ENCODE results near the gene POP5.
"Not testable (repeated sequence)": the region's sequence is repeated elsewhere in the genome, so short reads cannot be mapped to it uniquely, and the experiment has no call there.

The POP5 gene, protein sequence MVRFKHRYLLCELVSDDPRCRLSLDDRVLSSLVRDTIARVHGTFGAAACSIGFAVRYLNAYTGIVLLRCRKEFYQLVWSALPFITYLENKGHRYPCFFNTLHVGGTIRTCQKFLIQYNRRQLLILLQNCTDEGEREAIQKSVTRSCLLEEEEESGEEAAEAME

DNA sequence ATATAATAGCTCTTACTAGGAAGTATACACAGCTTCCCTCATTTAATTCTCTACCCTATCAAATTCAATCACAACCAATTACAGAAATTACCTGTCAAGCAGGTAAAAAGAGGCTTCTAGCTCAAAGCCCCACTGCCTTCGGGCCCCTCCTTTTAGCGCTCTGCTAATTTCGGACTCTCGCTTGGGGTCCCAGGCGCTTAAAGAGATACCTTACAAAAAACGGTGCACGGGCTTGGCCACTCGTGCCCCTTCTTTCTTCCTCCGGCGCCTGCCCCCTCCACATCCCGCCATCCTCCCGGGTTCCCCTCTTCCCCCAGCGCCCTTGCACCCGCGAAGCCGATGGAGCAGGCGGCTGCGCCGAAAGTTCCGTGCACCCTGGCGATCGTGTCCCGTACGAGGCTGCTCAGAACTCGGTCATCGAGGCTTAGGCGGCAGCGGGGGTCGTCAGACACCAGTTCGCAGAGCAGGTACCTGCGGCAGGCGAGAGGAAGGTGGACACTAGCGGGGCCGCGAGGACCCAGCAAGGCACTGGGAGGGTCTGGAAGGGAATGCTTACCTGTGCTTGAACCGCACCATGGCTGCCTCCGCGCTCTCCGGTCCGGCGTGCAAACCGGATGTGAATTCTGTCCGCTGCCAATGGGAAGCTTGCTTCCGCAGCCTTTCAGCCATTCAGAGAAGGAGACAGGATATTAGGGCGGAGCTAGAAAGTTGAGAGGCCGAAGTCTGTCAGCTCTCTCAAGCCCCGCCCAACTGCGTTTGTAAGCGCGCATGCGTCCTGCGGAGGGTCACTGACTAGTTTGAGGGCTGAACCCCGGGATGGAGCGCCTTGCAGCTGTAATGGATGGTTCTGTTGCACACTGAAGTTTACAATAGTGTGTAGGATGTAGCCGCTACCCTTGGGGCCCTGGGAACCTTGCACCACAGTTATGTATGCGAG, at the start of gene POP5:
Gene POP5 (minus strand): TSS at position 616 of the 937 bp plus-strand sequence. CDS start 40 bp downstream, at position 576.
- DNase-seq (ENCODE audit: low read depth in 2 of 2) = peak; percentile 82 to 92

DNA sequence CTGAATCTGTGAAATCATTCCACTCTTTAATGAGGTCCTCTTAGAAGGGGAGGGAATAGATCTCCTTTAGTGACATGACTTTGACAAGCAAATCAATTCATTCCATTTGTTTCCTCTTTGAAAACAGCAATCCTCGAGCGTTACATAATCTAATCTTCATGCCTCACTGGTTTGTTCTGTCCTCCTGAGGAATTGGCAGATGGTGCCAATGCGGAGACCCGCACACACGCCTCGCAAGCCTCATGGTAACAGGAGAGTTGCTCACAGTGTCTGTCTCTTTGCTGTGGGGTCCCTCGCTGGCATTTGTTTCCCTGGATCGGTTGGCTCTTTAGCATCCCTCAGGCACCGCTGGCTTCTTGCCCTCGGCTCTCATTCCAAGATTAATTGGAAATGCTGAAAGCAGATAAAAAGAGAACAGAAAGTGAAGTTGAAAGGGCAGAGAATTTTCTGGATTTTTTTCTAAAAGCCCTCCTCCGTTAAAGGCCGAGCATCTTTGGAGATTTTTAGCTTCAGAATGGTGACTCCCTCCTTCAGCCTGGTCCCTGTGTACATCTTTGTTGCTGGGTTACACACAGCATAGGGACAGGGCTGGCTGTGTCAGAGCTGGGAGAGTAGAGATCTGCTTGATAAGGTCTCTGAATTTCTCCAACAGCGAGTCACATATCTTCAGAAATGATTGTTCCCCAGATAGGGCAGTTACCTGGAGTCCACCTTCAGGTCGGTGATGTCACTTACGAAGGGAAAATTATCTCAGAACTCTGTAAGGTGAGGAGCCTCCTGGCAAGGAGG, 49.1 kb upstream of the POP5 start:
- DNase-seq (ENCODE audit: low read depth in 2 of 2) = no peak

DNA sequence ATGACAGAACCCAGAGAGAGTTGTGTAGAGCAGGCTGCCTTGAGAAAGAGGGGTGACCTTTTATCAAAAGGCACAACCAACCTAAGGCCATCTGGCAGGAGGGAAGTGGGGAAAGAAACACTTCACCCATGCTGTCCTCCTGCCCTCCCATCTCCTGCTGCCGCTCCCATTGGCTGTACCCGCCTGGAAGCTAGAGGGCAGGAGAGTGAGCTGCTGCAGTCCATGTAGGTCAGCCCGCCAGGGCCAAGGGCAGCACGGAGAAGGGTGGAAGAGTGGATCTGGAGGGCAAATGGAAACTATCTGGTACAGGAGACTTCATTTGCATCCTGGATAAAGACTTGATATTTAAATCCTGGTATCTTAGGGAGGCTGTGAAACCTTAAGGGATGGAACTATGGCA, 47.7 kb upstream of the POP5 start:
- no peak for DNase-seq (ENCODE audit: low read depth in 2 of 2)

DNA sequence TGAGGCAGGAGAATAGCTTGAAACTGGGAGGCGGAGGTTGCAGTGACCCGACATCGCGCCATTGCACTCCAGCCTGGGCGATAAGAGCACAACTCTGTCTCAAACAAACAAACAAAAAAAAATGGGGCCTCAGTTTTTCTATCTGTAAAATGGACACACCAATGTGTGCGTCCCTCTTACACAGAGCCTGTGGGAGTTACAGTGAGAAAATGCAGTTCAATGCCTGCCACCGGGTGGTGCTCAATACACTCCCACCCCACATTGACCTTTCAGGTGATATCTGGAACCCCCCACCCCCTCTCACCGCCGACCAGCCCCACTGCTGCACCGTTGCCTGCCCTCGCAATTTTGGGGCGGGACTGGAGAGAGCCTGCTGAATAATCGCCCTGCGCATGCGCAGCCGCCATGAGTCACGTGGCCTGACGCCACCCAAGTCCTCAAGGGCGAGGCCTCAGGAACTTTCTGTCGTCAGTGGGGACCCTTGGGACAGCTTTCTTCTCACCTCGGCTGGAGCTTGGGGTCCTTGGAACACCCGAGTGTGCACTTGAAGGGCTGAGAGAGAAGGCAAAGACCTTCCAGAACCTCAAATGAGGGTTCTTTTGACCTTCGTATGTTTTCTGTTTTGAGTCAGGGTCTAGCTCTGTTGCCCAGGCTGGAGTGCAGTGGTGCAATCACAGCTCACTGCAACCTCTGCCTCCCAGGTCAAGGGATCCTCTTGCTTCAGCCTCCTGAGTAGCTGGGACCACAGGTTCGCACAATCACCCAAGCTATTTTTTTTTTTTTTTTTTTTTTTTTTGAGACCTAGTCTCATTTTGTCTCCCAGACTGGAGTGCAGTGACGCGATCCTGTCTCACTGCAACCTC, 44.6 kb upstream of the POP5 start:
- DNase-seq (ENCODE audit: low read depth in 2 of 2) = no peak

DNA sequence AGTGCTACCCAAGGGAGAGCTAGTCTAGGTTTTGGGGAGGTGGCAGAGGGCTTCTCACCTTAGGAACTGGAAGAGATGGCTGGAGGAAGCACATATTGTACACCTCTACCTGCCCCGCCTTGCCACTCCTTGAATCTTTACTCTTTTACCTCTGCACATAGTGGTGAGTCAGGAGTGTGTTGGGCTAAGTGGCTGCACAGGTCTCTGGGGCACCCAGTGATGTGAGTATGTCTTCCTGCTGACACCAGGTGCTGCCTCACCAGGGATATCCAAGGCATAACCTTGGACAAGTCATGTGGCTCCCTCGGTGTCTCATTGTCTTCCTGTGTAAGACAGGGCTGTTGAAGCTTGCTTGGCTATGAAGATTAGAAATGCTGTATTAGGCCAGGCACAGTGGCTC, 39.4 kb upstream of the POP5 start:
- no peak for DNase-seq (ENCODE audit: low read depth in 2 of 2)

DNA sequence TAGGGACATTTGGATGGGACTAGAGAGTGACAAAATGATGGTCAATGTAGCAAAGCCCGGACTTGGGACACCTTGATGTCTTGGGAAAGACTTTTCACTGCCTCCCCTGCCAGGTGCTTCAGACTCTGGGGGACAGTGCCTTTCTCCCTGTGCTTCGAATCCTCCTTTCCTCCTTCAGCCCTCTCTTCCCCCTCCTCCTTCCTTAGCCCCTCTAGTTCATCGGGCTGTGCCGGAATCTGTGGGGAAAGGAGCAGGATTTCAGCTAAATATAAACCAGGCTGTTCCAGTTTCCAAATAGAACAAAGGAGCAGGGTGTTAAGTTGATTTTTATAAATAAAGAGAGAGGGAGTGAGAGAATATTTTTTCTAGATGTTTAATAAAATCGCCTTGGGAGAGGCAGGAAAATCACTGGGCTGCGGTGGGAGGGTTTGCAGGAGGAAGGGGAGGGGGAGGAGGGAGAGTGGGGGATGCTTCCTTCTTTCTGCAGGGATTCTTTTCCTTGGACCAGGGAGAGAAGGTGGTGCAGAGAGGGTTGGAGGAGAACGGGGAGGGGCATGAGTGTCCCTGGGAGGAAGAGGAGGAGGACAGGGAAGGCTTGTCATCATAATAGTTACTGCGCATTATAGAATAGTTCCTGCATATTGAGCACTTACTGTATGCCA, 37.9 kb upstream of the POP5 start:
- DNase-seq (ENCODE audit: low read depth in 2 of 2) = no peak

DNA sequence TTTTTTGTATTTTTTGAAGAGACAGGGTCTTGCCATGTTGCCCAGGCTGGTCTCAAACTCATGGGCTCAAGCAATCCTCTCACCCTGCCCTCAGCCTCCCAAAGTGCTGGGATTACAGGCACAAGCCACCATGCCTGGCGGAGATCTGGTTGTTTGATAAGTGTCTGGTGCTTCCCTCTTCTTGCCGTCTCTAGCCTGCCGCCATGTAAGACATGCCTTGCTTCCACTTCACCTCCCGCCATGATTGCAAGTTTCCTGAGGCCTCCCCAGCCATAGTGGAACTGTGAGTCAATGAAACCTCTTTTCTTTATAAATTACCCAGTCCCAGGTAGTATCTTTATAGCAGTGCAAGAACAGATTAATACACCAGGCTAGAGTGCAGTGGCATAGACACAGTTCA, 36.6 kb upstream of the POP5 start:
- not testable (repeated sequence) for DNase-seq (ENCODE audit: low read depth in 2 of 2)

DNA sequence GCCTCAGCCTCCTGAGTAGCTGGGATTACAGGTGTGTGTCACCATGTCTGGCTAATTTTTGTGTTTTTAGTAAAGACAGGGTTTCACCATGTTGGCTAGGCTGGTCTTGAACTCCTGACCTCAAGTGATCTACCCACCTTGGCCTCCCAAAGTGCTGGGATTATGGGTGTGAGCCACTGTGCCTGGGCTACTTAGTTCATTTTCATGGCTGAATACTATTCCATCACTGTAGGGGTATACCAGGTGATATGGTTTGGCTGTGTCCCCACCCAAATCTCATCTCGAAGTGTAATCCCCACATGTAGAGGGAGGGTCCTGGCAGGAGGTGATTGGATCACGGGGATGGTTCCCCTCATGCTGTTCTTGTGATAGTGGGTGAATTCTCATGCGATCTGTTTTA, 36.0 kb upstream of the POP5 start:
- DNase-seq (ENCODE audit: low read depth in 2 of 2) = not testable (repeated sequence)

DNA sequence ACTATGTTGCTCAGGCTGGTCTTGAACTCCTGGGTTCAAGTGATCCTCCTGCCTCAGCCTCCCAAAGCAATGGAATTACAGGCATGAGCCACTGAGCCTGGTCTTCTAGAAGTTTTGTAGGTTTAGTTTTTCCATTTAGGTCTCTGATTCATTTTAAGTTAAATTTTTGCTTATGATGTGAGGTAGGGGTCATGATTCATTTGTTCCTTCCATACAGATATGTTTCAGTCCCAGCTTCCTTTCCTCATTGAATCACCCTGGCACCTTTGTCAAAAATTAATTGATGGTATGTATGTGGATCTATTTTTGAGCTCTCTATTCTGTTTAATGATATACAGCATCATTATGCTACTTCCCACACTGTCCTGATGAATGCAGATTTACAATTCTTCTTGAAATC, 33.6 kb upstream of the POP5 start:
- no peak for DNase-seq (ENCODE audit: low read depth in 2 of 2)

DNA sequence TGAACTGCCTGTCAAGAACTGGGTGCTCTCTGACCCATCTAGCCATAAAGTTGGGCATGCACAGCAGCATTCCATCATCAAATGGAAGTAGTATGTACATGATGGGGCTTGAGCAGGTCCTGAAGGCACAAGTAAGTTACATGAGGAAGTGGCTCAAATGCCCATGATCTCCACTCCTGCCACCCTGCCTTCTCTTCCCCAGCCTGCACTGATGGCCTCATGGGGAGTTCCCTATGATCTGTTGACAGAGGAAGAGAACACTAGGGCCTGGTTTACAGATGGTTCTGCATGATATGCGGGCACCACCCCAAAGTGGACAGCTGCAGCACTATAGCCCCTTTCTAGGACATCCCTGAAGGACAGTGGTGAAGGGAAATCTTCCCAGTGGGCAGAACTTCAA, 30.3 kb upstream of the POP5 start:
- DNase-seq (ENCODE audit: low read depth in 2 of 2) = not testable (repeated sequence)

DNA sequence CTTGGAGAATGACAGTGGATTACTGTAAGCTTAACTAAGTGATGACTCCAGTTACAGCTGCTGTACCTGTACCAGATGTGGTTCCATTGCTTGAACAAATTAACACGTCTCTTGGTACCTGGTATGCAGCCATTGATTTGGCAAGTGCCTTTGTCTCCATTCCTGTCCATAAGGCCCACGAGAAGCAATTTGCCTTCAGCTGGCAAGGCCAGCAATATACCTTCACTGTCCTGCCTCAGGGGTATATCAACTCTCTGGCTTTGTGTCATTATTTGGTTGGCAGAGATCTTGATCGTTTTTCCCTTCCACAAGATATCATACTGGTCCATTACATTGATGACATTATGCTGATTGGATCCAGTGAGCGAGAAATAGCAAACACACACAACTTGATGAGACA, 29.4 kb upstream of the POP5 start:
- DNase-seq (ENCODE audit: low read depth in 2 of 2) = no peak

DNA sequence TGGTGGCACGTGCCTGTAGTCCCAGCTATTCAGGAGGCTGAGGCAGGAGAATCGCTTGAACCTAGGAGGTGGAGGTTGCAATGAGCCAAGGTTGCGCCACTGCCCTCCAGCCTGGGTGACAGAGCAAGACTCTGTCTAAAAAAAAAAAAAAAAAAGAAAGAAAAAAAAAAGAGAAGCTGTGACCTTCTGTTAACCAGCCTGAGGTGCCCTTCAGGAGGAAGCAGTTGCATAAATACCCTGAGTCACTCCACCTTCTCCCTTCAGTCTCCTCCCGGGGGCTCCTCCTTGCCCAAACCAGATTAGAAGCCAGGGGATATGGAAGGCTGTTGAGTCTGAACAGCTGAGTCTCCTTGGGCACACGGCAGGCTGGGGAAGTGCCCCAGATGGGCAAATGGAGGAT, 21.2 kb upstream of the POP5 start:
- DNase-seq (ENCODE audit: low read depth in 2 of 2) = not testable (repeated sequence)

DNA sequence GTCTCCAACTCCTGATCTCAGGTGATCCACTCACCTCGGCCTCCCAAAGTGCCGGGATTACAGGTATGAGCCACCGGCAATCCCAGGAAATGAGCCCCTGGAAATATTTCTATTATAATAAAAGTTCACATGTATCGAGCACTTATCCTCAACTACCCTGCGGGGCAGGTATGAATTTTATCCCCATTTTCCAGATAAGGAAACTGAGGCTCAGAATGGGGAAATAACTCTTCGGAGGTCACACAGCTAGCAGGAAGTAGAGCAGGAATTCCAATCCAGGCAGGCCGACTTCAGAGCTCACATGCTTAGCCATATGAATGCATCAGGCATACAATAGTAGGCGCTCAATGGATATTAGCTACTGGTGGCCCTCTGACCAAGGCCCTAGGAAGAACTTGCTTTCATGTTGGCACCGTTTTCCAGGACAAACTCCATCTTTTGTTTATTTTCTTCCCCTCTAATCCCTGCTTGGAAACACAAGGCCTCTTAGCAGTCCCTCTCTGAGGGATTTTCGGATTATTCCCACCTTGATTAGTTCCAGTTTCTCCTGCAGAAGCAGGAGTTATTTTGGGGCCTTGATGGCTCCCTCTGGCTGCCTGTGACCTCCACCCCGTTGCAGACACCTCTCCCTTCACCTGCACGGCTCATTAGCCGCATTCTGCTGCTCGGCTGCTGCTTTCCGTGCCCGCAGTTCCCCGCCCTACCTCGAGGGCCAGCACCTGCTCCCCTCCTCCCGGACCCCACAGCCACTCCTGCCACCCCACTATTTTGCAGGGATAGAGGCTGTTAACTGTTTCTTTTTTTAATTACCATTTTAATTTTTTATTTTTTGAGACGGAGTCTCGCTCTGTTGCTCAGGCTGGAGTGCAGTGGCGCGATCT, 18.7 kb upstream of the POP5 start:
- DNase-seq (ENCODE audit: low read depth in 2 of 2) = no peak

DNA sequence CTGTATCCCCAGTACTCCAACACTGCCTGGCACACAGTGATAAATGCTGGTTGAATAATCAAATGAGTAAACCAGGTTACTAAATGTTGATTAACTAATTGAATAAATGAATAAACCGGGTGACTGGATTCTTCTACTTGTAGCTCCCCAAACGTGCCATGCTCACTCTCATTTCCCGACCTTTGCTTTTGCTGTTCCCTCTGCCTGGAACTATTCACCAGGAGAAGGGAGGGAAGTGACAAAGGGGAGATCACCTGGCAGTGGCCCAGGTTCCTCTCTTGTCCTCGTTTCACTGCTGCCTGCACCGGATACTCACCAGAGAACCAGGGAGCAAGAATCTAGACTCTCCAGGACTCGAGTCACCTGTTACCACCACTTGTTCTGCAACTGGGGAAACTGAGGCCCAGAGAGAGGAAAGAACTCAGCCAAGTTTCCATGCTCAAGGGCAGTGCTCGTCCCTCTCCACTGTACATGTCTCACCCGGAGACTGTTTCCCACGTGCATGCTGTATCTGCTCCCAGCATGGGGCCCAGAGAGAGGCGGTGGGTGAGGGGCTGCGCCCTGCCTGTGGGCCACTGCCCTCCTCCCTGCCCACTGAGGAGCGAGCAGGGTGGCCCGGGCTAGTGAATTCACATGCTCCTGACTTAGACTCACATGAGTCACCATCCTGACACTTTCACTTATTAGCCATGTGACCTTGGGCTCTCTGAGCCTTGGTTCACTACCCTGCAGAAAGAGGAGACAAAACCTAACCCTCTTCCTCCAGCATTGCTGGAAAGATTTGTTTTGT, 17.7 kb upstream of the POP5 start:
- DNase-seq (ENCODE audit: low read depth in 2 of 2) = no peak

DNA sequence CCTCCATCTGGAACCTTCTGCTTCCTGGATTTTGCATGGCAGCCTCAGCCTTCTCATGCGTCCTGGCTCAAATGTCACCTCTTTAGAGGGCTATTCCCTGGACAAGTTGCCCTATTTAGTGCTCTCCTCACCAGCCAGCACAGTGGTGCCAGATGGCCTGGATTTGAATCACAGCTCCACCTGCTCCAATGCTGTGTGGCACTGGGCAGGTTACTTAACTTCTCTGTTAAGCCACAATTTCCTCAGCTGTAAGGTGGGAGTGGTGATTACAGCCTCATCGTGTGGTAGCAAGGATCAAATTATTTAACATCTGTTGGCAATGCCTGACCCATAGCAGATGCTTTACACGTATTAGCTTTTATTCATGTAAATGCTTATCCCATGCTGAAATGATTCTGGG, 16.7 kb upstream of the POP5 start:
- no peak for DNase-seq (ENCODE audit: low read depth in 2 of 2)

DNA sequence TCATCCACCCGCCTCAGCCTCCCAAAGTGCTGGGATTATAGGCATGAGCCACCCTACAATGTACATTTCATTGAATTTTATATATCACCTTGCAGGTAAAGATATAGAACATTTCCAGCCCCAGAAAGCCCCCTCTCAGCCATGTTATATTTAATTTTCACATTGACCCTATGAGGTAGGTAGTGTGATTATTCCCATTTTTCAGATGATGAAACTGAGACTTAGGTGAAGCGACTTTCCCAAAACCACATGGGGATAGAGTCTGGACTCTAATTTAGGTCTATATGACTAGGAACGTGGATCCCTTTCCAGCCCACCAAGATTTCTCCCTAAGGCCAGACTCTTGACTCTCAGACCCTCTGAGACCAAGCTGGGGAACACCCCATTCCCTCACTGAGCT, 15.7 kb upstream of the POP5 start:
- no peak for DNase-seq (ENCODE audit: low read depth in 2 of 2)

DNA sequence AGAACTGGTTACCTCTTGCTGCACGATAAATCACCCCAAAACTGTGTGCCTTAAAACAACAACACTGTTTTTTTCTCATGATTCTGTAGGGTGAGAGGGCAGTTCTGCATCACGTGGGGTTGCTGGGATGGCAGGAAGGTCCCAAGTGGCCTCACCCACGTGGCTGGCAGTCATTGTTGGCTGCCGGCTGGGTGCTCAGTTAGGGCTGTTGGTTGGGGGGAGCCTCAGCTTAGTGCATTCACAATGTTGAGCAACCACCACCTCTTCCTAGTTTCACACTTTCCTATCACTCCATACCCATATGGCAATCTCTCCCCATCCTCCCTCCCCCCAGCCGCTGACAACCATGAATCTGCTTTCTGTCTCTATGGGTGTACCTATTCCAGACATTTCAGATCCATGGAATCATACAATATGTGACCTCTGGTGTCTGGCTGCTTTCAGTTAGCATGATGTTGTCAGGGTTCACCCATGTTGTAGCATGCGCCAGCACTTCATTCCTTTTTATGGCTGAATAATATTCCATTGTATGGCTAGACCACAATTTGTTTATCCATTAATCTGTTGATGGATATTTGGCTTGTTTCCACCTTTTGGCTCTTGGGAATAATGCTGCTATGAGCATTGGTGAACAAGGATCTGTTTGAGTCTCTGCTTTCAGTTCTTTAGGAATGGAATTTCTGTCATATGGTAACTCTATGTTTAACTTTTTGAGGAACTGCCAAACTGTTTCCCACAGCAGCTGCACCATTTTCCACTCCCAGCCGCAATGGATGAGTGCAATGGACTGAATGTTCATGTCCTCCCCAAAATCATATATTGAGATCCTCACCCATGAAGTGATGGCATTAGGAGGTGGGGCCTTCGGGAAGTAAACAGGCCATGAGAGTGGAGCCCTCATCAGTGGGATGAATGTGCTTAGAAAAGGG, 11.2 kb upstream of the POP5 start:
- DNase-seq (ENCODE audit: low read depth in 2 of 2) = no peak

Data from stimulated activated CD8-positive, alpha-beta memory T cell treated with anti-CD3 and anti-CD28 coated beads, Interleukin-2, amount 100 ng/mL, for 48 hours (primary cell).